Hematopoietic multipotent progenitor cell treated with erythropoietin and hydrocortisone succinate and interleukin-3 and kit ligand, for 6 days (in vitro differentiated cells): ENCODE measurements around the gene FAM131A.

Experiments used
- DNase-seq: peaks from one replicate; pipeline ENCODE4 v3.0.0-alpha.2; 2015

FAM131A gene

DNA sequence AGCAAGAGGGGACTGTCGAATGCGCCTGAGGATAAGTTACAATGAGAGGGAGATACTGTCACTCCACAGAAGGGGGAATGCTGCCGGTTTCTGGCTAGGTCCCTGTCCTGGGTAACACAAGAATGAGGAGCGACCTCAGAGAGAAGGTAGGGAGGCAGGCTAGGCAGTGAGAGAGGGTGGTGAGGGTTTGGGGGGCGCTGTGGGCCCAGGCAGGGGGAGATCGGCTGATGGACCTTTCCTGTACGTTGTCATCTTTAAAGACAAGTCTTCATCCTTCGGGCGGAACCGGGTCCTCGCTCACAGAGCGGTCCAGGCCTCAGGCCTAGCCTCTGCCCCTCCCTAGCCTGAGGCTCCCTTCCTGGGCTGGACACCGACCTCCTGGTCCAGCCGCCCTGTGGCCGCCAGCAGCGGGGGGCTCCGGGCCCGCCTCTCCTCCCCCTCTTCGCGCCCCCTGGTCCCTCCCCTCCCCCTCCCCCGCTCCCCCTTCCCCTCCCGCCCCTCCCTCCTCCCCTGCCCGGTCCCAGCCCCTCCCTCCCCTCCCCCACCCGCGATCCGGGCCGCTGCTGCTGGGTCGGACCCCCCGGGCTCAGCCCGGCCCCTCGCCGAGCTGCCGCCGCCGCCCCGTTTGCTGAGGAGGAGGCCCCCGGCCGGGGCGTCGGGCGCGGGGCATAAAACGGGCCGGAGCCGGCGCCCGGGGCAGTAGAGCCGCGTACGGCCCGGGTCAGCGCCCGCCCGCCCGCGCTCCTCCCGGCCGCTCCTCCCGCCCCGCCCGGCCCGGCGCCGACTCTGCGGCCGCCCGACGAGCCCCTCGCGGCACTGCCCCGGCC lies 42.2 kb downstream of the FAM131A start, which contains the start of gene CHRD:
Gene CHRD (plus strand): TSS at position 697 of the 827 bp plus-strand sequence. CDS start 265 bp downstream, outside the sequence.
- DNase-seq, result no peak

DNA sequence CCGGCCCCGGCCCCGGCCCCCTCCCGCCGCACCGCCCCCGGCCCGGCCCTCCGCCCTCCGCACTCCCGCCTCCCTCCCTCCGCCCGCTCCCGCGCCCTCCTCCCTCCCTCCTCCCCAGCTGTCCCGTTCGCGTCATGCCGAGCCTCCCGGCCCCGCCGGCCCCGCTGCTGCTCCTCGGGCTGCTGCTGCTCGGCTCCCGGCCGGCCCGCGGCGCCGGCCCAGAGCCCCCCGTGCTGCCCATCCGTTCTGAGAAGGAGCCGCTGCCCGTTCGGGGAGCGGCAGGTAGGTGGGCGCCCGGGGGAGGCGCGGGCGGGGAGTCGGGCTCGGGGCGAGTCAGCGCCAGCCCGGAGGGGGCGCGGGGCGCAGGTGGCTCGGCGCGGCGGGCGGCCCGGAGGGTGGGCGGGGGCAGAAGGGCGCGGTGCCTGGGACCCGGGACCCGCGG lies 42.8 kb downstream of the FAM131A start:
- DNase-seq, result peak; percentile 29

DNA sequence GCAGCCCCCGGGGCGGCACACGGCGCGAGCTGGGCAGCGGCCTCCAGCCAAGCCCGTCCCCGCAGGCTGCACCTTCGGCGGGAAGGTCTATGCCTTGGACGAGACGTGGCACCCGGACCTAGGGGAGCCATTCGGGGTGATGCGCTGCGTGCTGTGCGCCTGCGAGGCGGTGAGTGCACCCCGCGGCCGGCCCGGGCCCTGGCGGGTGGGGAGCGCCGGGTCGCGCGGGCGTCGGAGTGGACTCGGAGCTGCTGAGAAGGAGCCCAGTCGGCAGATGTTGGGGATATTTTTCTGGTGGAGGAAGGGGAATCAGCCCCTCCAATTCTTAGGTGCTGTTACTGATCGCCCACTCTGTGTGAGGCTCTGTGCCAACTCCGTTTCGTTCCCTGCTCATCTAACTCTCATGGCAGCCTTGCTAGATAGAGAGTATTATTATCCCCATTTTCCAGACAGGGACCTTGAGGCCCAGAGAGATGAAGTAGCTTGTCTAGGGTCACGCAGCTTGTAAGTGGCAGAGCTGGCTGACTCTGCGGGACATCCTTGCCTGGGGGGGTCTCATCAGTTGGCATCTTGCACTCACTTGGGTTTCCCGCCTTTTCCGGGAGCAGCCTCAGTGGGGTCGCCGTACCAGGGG lies 43.3 kb downstream of the FAM131A start:
- no peak for DNase-seq

DNA sequence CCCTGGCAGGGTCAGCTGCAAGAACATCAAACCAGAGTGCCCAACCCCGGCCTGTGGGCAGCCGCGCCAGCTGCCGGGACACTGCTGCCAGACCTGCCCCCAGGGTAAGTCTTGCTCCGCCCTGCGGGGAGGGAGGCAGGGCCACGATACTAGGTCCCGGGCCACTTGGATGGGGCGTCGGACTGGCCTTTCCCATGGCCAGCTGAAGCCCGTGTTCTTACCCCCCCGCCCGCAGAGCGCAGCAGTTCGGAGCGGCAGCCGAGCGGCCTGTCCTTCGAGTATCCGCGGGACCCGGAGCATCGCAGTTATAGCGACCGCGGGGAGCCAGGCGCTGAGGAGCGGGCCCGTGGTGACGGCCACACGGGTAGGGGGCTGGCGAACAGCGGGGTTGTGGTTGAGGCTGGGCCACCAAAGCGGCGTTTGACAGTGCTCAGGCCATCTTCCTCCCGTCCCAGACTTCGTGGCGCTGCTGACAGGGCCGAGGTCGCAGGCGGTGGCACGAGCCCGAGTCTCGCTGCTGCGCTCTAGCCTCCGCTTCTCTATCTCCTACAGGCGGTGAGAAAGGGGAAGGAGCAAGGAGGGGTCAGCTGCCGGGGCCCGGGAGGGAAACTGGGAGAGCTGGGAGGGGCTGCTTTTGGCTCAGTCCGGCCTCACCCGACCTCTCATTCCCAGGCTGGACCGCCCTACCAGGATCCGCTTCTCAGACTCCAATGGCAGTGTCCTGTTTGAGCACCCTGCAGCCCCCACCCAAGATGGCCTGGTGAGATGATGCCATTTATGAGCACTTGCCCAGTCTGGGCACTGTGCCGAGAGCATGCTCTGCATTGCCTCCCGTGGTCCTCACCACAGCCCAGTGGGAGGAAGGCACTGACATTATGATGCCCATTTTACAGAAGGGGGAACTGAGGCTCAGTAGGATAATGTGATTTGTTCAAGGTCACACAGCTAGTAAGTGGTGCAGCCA lies 44.1 kb downstream of the FAM131A start:
- DNase-seq, result peak; percentile 24

DNA sequence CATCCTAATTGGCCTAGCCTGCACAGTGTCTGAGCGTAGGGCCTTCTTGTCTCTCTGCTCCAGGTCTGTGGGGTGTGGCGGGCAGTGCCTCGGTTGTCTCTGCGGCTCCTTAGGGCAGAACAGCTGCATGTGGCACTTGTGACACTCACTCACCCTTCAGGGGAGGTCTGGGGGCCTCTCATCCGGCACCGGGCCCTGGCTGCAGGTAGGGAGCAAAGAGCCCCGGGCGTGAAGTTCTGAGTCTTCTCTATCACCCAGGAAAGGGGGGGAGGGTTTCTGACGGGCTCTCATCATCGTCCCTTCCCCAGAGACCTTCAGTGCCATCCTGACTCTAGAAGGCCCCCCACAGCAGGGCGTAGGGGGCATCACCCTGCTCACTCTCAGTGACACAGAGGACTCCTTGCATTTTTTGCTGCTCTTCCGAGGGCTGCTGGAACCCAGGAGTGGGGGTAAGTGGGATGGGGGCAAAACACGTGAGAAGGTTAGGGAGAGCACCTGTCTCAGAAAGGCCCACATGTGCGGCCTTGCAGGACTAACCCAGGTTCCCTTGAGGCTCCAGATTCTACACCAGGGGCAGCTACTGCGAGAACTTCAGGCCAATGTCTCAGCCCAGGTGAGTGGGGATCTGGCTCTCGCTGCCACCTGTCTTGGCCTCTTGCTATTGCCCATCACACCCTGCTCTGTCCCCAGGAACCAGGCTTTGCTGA lies 45.1 kb downstream of the FAM131A start:
- DNase-seq, result no peak

DNA sequence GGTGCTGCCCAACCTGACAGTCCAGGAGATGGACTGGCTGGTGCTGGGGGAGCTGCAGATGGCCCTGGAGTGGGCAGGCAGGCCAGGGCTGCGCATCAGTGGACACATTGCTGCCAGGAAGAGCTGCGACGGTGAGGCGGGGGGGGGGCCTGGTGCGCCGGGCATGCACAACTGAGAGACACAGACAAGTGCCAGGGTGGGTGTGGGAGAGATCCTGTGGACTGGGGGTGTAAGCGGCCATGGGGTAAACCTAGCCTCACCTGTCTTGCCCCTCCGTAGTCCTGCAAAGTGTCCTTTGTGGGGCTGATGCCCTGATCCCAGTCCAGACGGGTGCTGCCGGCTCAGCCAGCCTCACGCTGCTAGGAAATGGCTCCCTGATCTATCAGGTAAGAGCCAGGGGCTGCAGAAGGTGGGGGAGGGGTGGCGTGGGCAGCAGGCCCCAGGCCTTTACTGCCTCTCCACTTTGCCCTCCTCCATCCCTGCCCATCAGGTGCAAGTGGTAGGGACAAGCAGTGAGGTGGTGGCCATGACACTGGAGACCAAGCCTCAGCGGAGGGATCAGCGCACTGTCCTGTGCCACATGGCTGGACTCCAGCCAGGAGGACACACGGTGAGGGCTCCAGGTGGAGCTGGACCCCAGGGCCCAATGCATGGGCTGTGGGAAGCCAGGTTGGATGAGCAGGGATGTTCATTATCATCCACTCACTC lies 45.8 kb downstream of the FAM131A start:
- DNase-seq, result no peak

DNA sequence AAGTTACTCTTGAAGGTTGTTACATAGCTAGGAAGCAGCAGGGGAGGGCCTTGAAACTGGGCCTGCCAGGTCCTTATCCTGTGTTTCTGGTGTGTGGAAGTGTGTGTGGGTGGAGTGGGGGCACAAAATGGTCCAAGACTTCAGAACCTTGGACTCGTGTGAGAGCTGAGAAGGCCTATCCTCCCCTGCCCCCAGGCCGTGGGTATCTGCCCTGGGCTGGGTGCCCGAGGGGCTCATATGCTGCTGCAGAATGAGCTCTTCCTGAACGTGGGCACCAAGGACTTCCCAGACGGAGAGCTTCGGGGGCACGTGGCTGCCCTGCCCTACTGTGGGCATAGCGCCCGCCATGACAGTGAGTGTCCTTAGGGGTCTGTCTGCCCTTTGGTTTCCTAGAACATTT lies 46.9 kb downstream of the FAM131A start:
- DNase-seq, result no peak

DNA sequence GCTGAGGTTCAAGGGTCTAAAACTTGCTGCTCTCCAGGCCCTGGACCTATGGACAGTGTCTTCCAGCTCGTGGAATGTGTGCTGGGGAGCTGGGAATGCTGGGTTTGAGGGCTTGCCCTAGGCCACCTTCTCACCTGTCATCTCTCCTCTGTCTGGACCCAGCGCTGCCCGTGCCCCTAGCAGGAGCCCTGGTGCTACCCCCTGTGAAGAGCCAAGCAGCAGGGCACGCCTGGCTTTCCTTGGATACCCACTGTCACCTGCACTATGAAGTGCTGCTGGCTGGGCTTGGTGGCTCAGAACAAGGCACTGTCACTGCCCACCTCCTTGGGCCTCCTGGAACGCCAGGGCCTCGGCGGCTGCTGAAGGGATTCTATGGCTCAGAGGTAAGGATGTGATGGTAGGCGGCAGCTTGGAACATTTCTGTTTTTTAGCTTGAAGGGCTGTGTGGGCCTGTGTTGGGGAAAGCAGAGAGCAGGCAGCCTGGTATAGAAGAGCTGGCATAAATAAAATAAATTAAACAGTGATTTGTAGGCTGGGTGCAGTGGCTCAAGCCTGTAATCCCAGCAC lies 47.5 kb downstream of the FAM131A start:
- DNase-seq, result no peak

DNA sequence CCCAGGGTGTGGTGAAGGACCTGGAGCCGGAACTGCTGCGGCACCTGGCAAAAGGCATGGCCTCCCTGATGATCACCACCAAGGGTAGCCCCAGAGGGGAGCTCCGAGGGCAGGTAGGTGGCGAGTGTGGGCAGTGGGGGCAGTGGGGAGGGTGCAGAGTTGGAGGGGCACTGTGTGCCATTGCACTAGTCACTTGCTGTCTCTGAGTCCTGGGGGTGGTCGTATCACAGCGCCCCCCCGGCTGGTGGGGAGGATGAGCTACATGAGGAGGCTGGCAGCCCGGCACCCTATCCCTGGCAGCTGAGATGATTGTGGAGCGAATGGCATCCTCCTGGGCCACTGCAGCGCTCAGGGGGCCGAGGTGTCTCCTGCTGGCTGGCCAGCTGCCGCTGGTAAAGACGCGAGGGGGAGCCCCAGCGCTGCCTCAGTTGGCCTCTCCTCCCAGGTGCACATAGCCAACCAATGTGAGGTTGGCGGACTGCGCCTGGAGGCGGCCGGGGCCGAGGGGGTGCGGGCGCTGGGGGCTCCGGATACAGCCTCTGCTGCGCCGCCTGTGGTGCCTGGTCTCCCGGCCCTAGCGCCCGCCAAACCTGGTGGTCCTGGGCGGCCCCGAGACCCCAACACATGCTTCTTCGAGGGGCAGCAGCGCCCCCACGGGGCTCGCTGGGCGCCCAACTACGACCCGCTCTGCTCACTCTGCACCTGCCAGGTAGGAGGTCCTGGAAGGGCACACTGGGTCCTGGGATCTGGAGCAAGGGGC lies 48.8 kb downstream of the FAM131A start:
- no peak for DNase-seq

DNA sequence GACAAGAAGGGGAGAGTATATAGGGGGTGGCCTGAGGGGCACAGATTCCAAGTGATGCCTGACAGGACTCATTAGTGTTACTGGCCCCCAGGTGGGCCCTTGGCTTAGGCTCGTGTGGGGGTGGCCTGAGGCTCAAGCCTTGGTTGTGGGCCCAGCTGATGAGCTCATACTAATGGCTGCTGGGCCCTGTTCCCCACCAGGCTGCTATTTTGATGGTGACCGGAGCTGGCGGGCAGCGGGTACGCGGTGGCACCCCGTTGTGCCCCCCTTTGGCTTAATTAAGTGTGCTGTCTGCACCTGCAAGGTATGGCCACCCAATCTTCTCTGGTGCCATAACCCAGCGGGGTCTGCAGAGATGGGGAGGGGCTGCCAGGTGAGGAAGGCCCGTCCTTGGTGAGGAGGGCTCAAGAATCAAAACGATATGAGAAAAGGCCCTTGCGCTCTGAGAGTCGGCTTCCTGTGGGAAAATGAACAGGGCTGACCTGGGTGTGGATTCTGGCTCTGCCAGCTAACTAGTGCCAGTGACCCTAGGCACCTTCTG lies 49.8 kb downstream of the FAM131A start:
- DNase-seq, result no peak

DNA sequence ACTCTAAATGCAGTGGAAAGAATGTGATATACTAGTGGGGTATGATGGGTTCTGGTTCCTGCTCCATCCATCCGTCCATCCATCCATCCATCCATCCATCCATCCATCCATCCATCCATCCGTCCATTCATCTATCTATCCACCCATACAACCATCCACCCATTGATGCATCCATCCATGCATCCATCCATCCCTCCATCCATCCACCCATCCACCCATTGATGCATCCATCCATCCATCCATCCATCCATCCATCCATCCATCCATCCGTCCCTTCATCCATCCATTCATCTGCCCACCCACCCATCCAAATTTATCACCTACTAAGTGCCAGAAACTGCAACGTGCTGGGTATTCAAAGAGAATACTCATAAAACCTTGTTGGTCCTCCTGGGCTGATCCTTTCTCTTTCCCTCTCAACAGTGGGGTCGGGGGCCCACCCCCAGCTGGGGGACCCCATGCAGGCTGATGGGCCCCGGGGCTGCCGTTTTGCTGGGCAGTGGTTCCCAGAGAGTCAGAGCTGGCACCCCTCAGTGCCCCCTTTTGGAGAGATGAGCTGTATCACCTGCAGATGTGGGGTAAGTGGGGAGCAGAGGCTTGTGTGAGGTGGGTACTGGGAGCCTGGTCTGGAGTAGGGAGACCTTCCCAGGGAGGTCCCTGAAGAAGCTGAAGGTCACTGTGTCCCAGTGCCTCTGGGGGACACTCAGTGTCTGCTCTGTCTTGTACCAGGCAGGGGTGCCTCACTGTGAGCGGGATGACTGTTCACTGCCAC lies 51.0 kb downstream of the FAM131A start:
- no peak for DNase-seq

DNA sequence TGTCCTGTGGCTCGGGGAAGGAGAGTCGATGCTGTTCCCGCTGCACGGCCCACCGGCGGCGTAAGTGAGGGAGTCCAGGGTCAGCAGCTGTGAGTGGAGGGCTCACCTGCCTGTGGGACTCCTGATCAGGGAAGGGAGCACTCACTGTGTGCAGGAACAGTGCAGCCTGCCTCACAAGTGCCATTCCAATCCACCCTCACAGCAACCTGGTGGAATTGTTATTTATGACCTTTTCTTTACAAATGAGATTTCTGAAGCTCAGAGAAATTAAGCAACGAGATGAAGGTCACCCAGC lies 51.5 kb downstream of the FAM131A start:
- DNase-seq, result no peak

DNA sequence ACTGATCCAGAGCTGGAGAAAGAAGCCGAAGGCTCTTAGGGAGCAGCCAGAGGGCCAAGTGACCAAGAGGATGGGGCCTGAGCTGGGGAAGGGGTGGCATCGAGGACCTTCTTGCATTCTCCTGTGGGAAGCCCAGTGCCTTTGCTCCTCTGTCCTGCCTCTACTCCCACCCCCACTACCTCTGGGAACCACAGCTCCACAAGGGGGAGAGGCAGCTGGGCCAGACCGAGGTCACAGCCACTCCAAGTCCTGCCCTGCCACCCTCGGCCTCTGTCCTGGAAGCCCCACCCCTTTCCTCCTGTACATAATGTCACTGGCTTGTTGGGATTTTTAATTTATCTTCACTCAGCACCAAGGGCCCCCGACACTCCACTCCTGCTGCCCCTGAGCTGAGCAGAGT lies 52.0 kb downstream of the FAM131A start:
- DNase-seq, result no peak

DNA sequence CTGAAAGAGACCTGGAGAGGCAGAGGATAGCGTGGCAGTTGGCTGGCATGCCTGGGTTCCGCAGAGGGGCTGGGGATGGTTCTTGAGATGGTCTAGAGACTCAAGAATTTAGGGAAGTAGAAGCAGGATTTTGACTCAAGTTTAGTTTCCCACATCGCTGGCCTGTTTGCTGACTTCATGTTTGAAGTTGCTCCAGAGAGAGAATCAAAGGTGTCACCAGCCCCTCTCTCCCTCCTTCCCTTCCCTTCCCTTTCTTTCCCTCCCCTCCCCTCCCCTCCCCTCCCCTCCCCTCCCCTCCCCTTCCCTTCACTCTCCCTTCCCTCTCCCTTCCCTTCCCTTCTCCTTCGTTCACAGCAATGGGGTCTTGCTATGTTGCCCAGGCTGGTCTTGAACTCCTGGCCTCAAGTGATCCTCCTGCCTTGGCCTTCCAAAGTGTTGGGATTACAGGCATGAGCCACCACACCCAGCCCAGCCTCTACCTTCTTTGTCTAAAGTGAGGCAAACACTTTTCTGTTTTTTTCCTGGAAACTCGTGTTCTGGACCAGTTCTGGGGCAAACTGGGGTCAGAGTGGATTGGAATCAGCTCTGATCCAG lies 52.6 kb downstream of the FAM131A start:
- no peak for DNase-seq

DNA sequence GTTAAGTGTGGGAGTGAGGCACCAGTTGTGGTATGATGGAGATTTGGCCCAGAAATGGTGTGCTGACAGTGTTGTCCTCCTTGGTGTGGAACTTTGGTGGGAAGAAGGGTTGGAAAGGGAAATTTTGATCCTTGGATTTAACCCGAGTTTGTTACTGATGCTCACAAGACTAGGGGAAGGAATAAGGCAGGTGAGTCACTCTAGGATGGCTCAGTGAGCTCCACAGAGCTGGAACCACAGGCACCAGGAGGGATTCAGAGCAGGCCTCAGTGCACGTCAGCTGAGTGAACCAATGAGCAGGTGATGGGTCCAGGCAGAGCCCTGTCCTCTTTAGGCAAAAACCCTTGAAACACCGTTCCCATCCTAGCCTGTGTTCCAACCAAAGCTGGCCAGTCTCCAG lies 53.9 kb downstream of the FAM131A start:
- no peak for DNase-seq

DNA sequence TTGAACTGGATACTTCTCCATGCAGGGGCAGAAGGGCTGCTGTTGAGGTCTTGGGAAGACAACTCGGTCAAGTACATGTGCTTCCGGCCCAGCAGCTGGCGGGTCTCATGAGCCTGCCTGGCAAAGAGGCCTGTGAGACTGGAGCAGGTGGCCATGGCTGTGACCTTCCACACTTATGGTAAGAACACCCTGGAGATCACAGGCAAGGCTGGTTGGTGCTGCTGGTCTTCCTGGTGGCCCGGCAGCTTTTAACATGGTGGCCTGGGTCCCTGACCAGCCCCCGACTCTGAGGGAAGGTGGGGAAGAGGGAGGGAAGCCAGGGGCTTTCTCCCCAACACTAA lies 57.9 kb downstream of the FAM131A start:
- DNase-seq, result no peak
